ENCODE measurements around the gene SSH2. TPM values are rescaled to one million over a fixed set of nuclear protein-coding genes. Genes with fewer than 3 reads are reported as not detected.

The SSH2 gene
- total and polyA plus RNA-seq, 9 of the 15 experiments (the other 6 are each of a cell fraction or from before 2014, with no cell fraction given) = 3.9 to 16.1 (median 10.2) TPM

- TF ChIP-seq RNF2 (IDR thresholded peaks at IDR 0.05) = no peak
- TF ChIP-seq NFRKB (IDR thresholded peaks at IDR 0.05; ENCODE audit: low read depth) = no peak
These were observed 959 bp downstream of the SSH2 start (continued) for GRCh38 chr17:29929006-29929532.

GRCh38 chr17:29927546-29927945 is 2.5 kb downstream of the SSH2 start:
- H3K9ac ChIP-seq (ENCODE audit: insufficient read depth in 1 of 2, low read depth in 2 of 2, low read length in 2 of 2) = no peak overlapping the region
- ATAC-seq = no peak
- intact Hi-C loops (cut with micrococcal nuclease) (no loop called here), in situ Hi-C loops (cut with MboI) (loop anchor here (5.0 kb wide), 1 partner anchor 125 kb away; no protein-coding TSS in a partner anchor)
- H3K27ac ChIP-seq (ENCODE audit: extremely low read depth, low read depth, low read length) = no peak overlapping the region
- WGBS (ENCODE audit: insufficient coverage, low coverage, missing lambda C conversion rate) = 0% methylated on average over 1 of the region's 1 CpG
- TF ChIP-seq NFIC (IDR thresholded peaks at IDR 0.05) (peak; percentile 37; the same call in 1 of the 2 replicates), DPF2 (IDR thresholded peaks at IDR 0.05) (no peak), ETS1 (conservative IDR thresholded peaks at IDR 0.05; ENCODE audit: control insufficient read depth, low read depth, low read length) (no peak), NR2C2 (CRISPR knock-in tag; IDR thresholded peaks at IDR 0.05) (no peak), NR2C2 (tag; IDR thresholded peaks at IDR 0.05) (no peak), SOX6 (IDR thresholded peaks at IDR 0.05) (peak; percentile 59; the same call in 1 of the 2 replicates)
- peaks cover 47% of the 10 kb centered on the region for H3K79me2 ChIP-seq (ENCODE audit: control insufficient read depth, insufficient read depth, low read length)
- H3K9me1 ChIP-seq (ENCODE audit: control insufficient read depth, insufficient read depth, low read length) = no peaks in the 10 kb centered on the region
- ChIA-PET POLR2A (interaction anchor here (0.8 to 0.9 kb wide), 2 partner anchors 21 to 310 kb away, joined by 3 read pairs; no protein-coding TSS in a partner anchor), CTCF (ENCODE audit: low intra/inter-chr PET ratio) (no interaction called here)
- H2AFZ ChIP-seq (ENCODE audit: low read depth, low read length) = no peak overlapping the region
- no peaks in the 10 kb centered on the region for H3K27me3 ChIP-seq (ENCODE audit: control insufficient read depth in 2 of 2, insufficient read depth in 2 of 2, low read length in 2 of 2)
- no peak overlapping the region for H3K4me3 ChIP-seq
- no peaks in the 10 kb centered on the region for H4K20me1 ChIP-seq (replicated peaks; ENCODE audit: control insufficient read depth, insufficient read depth, low read length)
- no peaks in the 10 kb centered on the region for H3K36me3 ChIP-seq (ENCODE audit: control insufficient read depth, insufficient read depth, low read length)
- DNase-seq (ENCODE audit: extremely low read depth in 1 of 4, low spot score in 3 of 4) = no peak
- H3K4me1 ChIP-seq (replicated peaks in 1 of 2; ENCODE audit: control insufficient read depth in 2 of 2, insufficient read depth in 2 of 2, low read length in 2 of 2) = peaks cover 8 to 10% of the 10 kb centered on the region in 2 experiments; a peak in 3 of 5 replicates
- FAIRE-seq = no peak
- H3K9me3 ChIP-seq (replicated peaks; ENCODE audit: control insufficient read depth, insufficient read depth, low read depth, low read length) = no peaks in the 10 kb centered on the region
- H3K4me2 ChIP-seq (ENCODE audit: insufficient read depth, low read length) = no peak overlapping the region
- BruUV-seq (replicated peaks) = no TSS peak
